Endodermal cell (in vitro differentiated cells): ENCODE results near the gene HLA-C. TPM values are rescaled to one million over a fixed set of nuclear protein-coding genes. Genes with fewer than 3 reads are reported as not detected.
"Not testable (repeated sequence)": the region's sequence is repeated elsewhere in the genome, so short reads cannot be mapped to it uniquely, and the experiment has no call there.

Experiments used
- DNase-seq: peaks from one replicate; pipeline ENCODE4 v3.0.0-alpha.2; 2017
- H3K27ac ChIP-seq: 2 replicates; pipeline ENCODE4 v1.5.1; 2013; ENCODE audit warnings: mild to moderate bottlenecking, low read depth, low read length, moderate library complexity
- H3K27me3 ChIP-seq: 2 replicates; pipeline ENCODE4 v1.6.1; 2013; ENCODE audit warnings: mild to moderate bottlenecking, low read length, moderate library complexity; ENCODE audit not compliant: insufficient read depth, control insufficient read depth, poor library complexity, severe bottlenecking
- H3K36me3 ChIP-seq: 2 replicates; pipeline ENCODE4 v1.7.0; 2013; ENCODE audit warnings: mild to moderate bottlenecking, low read length, moderate library complexity; ENCODE audit not compliant: control insufficient read depth, insufficient read depth
- H3K4me1 ChIP-seq: one replicate; pipeline ENCODE4 v1.7.0; 2013; ENCODE audit warnings: low read length; ENCODE audit not compliant: control insufficient read depth, insufficient read depth
- H3K4me3 ChIP-seq: 2 replicates; pipeline ENCODE4 v1.5.1; 2013; ENCODE audit warnings: mild to moderate bottlenecking, low read length, moderate library complexity
- H3K9ac ChIP-seq: 2 replicates; pipeline ENCODE4 v1.6.1; 2013; ENCODE audit warnings: mild to moderate bottlenecking, low read length, moderate library complexity; ENCODE audit not compliant: poor library complexity, severe bottlenecking; ENCODE audit errors: extremely low read depth
- H3K9me3 ChIP-seq: 2 replicates; pipeline ENCODE4 v1.6.1; 2013; ENCODE audit warnings: mild to moderate bottlenecking, low read length, moderate library complexity; ENCODE audit not compliant: control insufficient read depth
- H3K27ac Mint-ChIP-seq: 2 replicates; pipeline ENCODE4 v1.8.0; 2020; ENCODE audit warnings: mixed read lengths
- H3K27me3 Mint-ChIP-seq: 2 replicates; pipeline ENCODE4 v1.8.0; 2021; ENCODE audit warnings: mild to moderate bottlenecking, mixed read lengths; ENCODE audit not compliant: insufficient read depth
- H3K36me3 Mint-ChIP-seq: 2 replicates; pipeline ENCODE4 v1.8.0; 2020; ENCODE audit warnings: low read depth, mixed read lengths
- H3K4me1 Mint-ChIP-seq: 2 replicates; pipeline ENCODE4 v1.8.0; 2020; ENCODE audit warnings: mixed read lengths
- H3K4me3 Mint-ChIP-seq: 2 replicates; pipeline ENCODE4 v1.8.0; 2020; ENCODE audit warnings: mild to moderate bottlenecking, moderate library complexity, mixed read lengths
- H3K9me3 Mint-ChIP-seq: 2 replicates; pipeline ENCODE4 v1.8.0; 2020; ENCODE audit warnings: mild to moderate bottlenecking, mixed read lengths
- CTCF ChIP-seq: fragments of 200-600 bp; sonication (generic); conservative IDR thresholded peaks from 2 replicates; pipeline ENCODE4 v1.5.0; 2021; ENCODE audit warnings: antibody characterized with exemption, mild to moderate bottlenecking
- WGBS, 2 experiments: methylation state at CpG; one replicate each; pipeline versions ENCODE4 v1.1.5 to v1.1.7; 2013; ENCODE audit warnings: missing lambda C conversion rate in 2 of 2, mixed read lengths in 1 of 2; ENCODE audit not compliant: insufficient coverage in 1 of 2, insufficient read length in 1 of 2; 5-methylcytosine and 5-hydroxymethylcytosine counted together
- total RNA-seq, 2 donors: library from RNA; stranded (reverse); fragmentation: NEBNext Ultra II Directional in 1 of 2; extraction: Animal tissue kit (Norgen Biotek cat#: 25700) in 1 of 2; gene quantifications; 2 replicates in 1 of 2; 3 replicates in 1 of 2; pipeline ENCODE4 v1.2.1, GENCODE V29; 2021

HLA-C gene
- total RNA-seq, 2 donors from 2014 or later = 248 to 442 TPM

- H3K27me3 Mint-ChIP-seq = peaks cover 22% of the 10 kb centered on the region
- Histone ChIP-seq H3K4me3 (no peak overlapping the region), H3K27ac (no peak overlapping the region), H3K36me3 (no peaks in the 10 kb centered on the region), H3K9me3 (no peaks in the 10 kb centered on the region), H3K9ac (no peak overlapping the region), H3K4me1 (no peaks in the 10 kb centered on the region), H3K27me3 (peaks cover 16% of the 10 kb centered on the region)
- TF ChIP-seq CTCF = no peak
- H3K4me1 Mint-ChIP-seq = no peaks in the 10 kb centered on the region
- no peak overlapping the region for H3K27ac Mint-ChIP-seq
- H3K9me3 Mint-ChIP-seq = no peaks in the 10 kb centered on the region
- 85 to 93% methylated on average over 4 of the region's 4 CpGs for WGBS, 2 experiments
- H3K36me3 Mint-ChIP-seq = no peaks in the 10 kb centered on the region
- H3K4me3 Mint-ChIP-seq = no peak overlapping the region
- DNase-seq = no peak
Measured at GRCh38 chr6:31287619-31288018, 15.7 kb upstream of the HLA-C start.

DNA sequence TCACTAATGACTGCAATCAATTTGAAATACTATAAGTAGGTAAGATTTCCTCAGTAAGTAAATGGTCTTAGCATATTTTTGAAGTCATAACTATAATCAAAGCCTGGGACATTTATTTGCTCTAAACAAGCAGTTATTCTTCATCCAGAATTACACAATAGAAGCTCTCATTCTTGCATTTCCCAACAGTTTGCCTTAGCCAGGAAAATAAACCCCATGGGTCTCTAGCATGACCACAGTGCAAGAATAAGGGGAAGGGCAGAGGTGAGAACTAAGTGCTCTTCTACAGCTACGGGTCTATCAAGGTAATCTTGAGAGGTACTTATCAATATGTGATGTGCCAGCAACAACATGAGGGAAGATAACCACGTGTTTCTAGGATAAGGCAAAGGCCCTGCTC is 14.1 kb upstream of the HLA-C start:
- no peak overlapping the region for H3K4me3 Mint-ChIP-seq
- 83 to 86% methylated on average over 2 of the region's 2 CpGs for WGBS, 2 experiments
- no peak overlapping the region for H3K27ac Mint-ChIP-seq
- Histone ChIP-seq H3K27ac (no peak overlapping the region), H3K9ac (no peak overlapping the region), H3K27me3 (peaks cover 7% of the 10 kb centered on the region), H3K9me3 (no peaks in the 10 kb centered on the region), H3K4me3 (no peak overlapping the region), H3K36me3 (no peaks in the 10 kb centered on the region), H3K4me1 (no peaks in the 10 kb centered on the region)
- H3K36me3 Mint-ChIP-seq = no peaks in the 10 kb centered on the region
- H3K4me1 Mint-ChIP-seq = no peaks in the 10 kb centered on the region
- TF ChIP-seq CTCF = no peak
- H3K9me3 Mint-ChIP-seq = no peaks in the 10 kb centered on the region
- no peak for DNase-seq
- peaks cover 31% of the 10 kb centered on the region for H3K27me3 Mint-ChIP-seq

DNA sequence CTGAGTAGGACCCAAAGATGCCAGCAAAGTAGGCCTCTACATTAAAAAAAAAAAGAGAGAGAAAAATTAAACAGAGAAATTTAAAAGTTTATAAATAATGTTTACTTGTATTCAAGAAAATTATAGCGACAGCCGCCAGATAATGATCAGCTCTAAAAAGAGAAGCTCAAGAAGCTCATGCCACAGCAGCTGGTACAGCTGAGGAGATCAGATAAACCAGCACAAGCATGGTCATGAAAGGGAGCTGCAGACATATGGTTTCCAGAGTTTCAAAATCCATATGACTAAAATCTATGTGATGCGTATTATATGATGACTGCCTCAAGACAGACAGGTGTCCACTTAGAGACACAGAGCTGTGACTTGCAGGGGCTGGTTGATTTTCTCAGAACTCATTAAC is 13.6 kb upstream of the HLA-C start:
- H3K36me3 ChIP-seq = no peaks in the 10 kb centered on the region
- Mint-ChIP-seq H3K27me3 (peaks cover 34% of the 10 kb centered on the region), H3K9me3 (peaks cover 3% of the 10 kb centered on the region), H3K36me3 (no peaks in the 10 kb centered on the region), H3K4me1 (no peaks in the 10 kb centered on the region), H3K4me3 (no peak overlapping the region), H3K27ac (no peak overlapping the region)
- TF ChIP-seq CTCF = no peak
- H3K27me3 ChIP-seq = peaks cover 7% of the 10 kb centered on the region
- H3K4me1 ChIP-seq = no peaks in the 10 kb centered on the region
- no peak overlapping the region for H3K9ac ChIP-seq
- H3K9me3 ChIP-seq = no peaks in the 10 kb centered on the region
- DNase-seq = no peak
- H3K4me3 ChIP-seq = no peak overlapping the region
- H3K27ac ChIP-seq = no peak overlapping the region
- WGBS, 2 experiments = 91 to 100% methylated on average over 2 to 3 of the region's 3 CpGs

GRCh38 chr6:31279647-31280046 is 7.8 kb upstream of the HLA-C start:
- peaks cover 26% of the 10 kb centered on the region for H3K27me3 ChIP-seq
- not testable (repeated sequence) for H3K4me1 ChIP-seq, H3K27ac ChIP-seq, H3K9me3 Mint-ChIP-seq, H3K36me3 ChIP-seq, H3K9me3 ChIP-seq, DNase-seq, H3K27ac Mint-ChIP-seq, H3K36me3 Mint-ChIP-seq, H3K4me1 Mint-ChIP-seq, H3K4me3 Mint-ChIP-seq, H3K4me3 ChIP-seq, H3K9ac ChIP-seq
- H3K27me3 Mint-ChIP-seq = peaks cover 57% of the 10 kb centered on the region
- WGBS, 2 experiments = 86 to 92% methylated on average over 1 to 3 of the region's 3 CpGs
